ENCODE data around the gene ASPG. TPM values are rescaled to one million over a fixed set of nuclear protein-coding genes. Genes with fewer than 3 reads are reported as not detected.

ASPG gene
- total and polyA plus RNA-seq, 2 donors (not counting 3 experiments of a cell fraction or from before 2014, with no cell fraction given) = not detected

- Histone ChIP-seq H3K27me3 (ENCODE audit: control insufficient read depth in 2 of 2, insufficient read depth in 2 of 2, low read length in 2 of 2) (no peaks in the 10 kb centered on the region), H4K20me1 (replicated peaks; ENCODE audit: control insufficient read depth, extremely low read depth, insufficient read depth, low read length) (no peaks in the 10 kb centered on the region), H3K9me3 (replicated peaks; ENCODE audit: control insufficient read depth, insufficient read depth, low read length) (no peaks in the 10 kb centered on the region), H3K36me3 (ENCODE audit: control insufficient read depth in 2 of 2, extremely low read depth in 1 of 2, insufficient read depth in 2 of 2, low read length in 2 of 2) (no peaks in the 10 kb centered on the region), H3K4me2 (ENCODE audit: insufficient read depth, low read length) (no peak overlapping the region), H3K27ac (ENCODE audit: insufficient read depth, low read depth, low read length) (no peak overlapping the region), H3K4me3 (replicated peaks in 1 of 3; ENCODE audit: insufficient read depth in 1 of 3, low read depth in 1 of 3, low read length in 3 of 3) (no peak overlapping the region), H3K4me1 (ENCODE audit: control insufficient read depth, extremely low read depth, insufficient read depth, low read length) (no peaks in the 10 kb centered on the region), H2AFZ (ENCODE audit: low read depth, low read length) (no peak overlapping the region), H3K9ac (replicated peaks; ENCODE audit: extremely low read depth, insufficient read depth, low read length) (no peak overlapping the region), H3K79me2 (ENCODE audit: control insufficient read depth, insufficient read depth, low read length) (no peaks in the 10 kb centered on the region), H3K9me1 (replicated peaks; ENCODE audit: control insufficient read depth, extremely low read depth, insufficient read depth, low read length) (no peaks in the 10 kb centered on the region)
- DNase-seq (ENCODE audit: low read depth, low spot score) (no peak), FAIRE-seq (no peak)
- CTCF ChIA-PET = interaction anchor here (0.9 to 3.4 kb wide), 2 partner anchors 14 to 548 kb away, joined by 4 to 11 read pairs; no protein-coding TSS in a partner anchor
- TF ChIP-seq POLR2AphosphoS5 (IDR thresholded peaks at IDR 0.05; ENCODE audit: insufficient read depth, low read depth, low read length) = no peak
- TF ChIP-seq FOS (IDR thresholded peaks at IDR 0.05; ENCODE audit: borderline replicate concordance, insufficient read depth, low read length) = no peak
- no peak for TF ChIP-seq POLR2A (IDR thresholded peaks at IDR 0.05; ENCODE audit: low read depth, low read length)
- no peak for TF ChIP-seq MYC (IDR thresholded peaks at IDR 0.05; ENCODE audit: low read depth, low read length)
- POLR2A ChIA-PET = no interaction called here
- BruUV-seq (replicated peaks) = no TSS peak
- dilution Hi-C loops (cut with MboI; ENCODE audit: extremely low pct_ligation_motif_present, low sequenced_read_pairs) (no loop called here), intact Hi-C loops (cut with micrococcal nuclease) (no loop called here)
Measured at GRCh38 chr14:104091927-104092771, 6.6 kb downstream of the ASPG start.

- CTCF ChIA-PET = interaction anchor here (3.4 kb wide), 1 partner anchor 547 kb away, joined by 11 read pairs; no protein-coding TSS in a partner anchor
- Histone ChIP-seq H3K4me3 (replicated peaks in 1 of 3; ENCODE audit: insufficient read depth in 1 of 3, low read depth in 1 of 3, low read length in 3 of 3) (no peak overlapping the region), H3K9me3 (replicated peaks; ENCODE audit: control insufficient read depth, insufficient read depth, low read length) (no peaks in the 10 kb centered on the region), H3K9ac (replicated peaks; ENCODE audit: extremely low read depth, insufficient read depth, low read length) (no peak overlapping the region), H3K27me3 (ENCODE audit: control insufficient read depth in 2 of 2, insufficient read depth in 2 of 2, low read length in 2 of 2) (no peaks in the 10 kb centered on the region), H2AFZ (ENCODE audit: low read depth, low read length) (no peak overlapping the region), H3K79me2 (ENCODE audit: control insufficient read depth, insufficient read depth, low read length) (no peaks in the 10 kb centered on the region), H3K27ac (ENCODE audit: insufficient read depth, low read depth, low read length) (no peak overlapping the region), H3K36me3 (ENCODE audit: control insufficient read depth in 2 of 2, extremely low read depth in 1 of 2, insufficient read depth in 2 of 2, low read length in 2 of 2) (no peaks in the 10 kb centered on the region), H4K20me1 (replicated peaks; ENCODE audit: control insufficient read depth, extremely low read depth, insufficient read depth, low read length) (no peaks in the 10 kb centered on the region), H3K9me1 (replicated peaks; ENCODE audit: control insufficient read depth, extremely low read depth, insufficient read depth, low read length) (no peaks in the 10 kb centered on the region), H3K4me2 (ENCODE audit: insufficient read depth, low read length) (no peak overlapping the region), H3K4me1 (ENCODE audit: control insufficient read depth, extremely low read depth, insufficient read depth, low read length) (no peaks in the 10 kb centered on the region)
- no peak for DNase-seq (ENCODE audit: low read depth, low spot score)
- no peak for FAIRE-seq
- TF ChIP-seq EZH2 (IDR thresholded peaks at IDR 0.05; ENCODE audit: borderline replicate concordance, low read depth, low read length, severe bottlenecking) (no peak), POLR2AphosphoS5 (IDR thresholded peaks at IDR 0.05; ENCODE audit: insufficient read depth, low read depth, low read length) (no peak), GATA2 (IDR thresholded peaks at IDR 0.05; ENCODE audit: insufficient read depth, insufficient read length, low read depth, low read length) (no peak), POLR2A (IDR thresholded peaks at IDR 0.05; ENCODE audit: low read depth, low read length) (no peak), FOS (IDR thresholded peaks at IDR 0.05; ENCODE audit: borderline replicate concordance, insufficient read depth, low read length) (no peak), MAX (IDR thresholded peaks at IDR 0.05; ENCODE audit: insufficient read depth, insufficient read length) (no peak), MYC (IDR thresholded peaks at IDR 0.05; ENCODE audit: low read depth, low read length) (no peak), CTCF (IDR thresholded peaks at IDR 0.05; ENCODE audit: extremely low read depth in 1 of 2, insufficient read depth in 1 of 2, low read depth in 1 of 2, low read length in 2 of 2) (no peak)
- POLR2A ChIA-PET = no interaction called here
- dilution Hi-C loops (cut with MboI; ENCODE audit: extremely low pct_ligation_motif_present, low sequenced_read_pairs) (no loop called here), intact Hi-C loops (cut with micrococcal nuclease) (no loop called here)
- BruUV-seq (replicated peaks) = no TSS peak
Measured at GRCh38 chr14:104092931-104093365, 7.4 kb downstream of the ASPG start.

All from endothelial cell of umbilical vein (primary cell).